K562 (cell line): ENCODE results near the gene ADPGK. TPM values are rescaled to one million over a fixed set of nuclear protein-coding genes. Genes with fewer than 3 reads are reported as not detected.
A peak's percentile ranks its signal among the peaks of the same experiment; 100 is the strongest.

Experiments used
- ATAC-seq: fragments of 200-7000 bp; cut with Tn5 transposase; 3 replicates; pipeline ENCODE4 v1.9.1; 2020; ENCODE audit warnings: moderate library complexity
- BruUV-seq: library from RNA; stranded (reverse); fragments of 400-500 nt; replicated peaks from 2 replicates; lab custom pipeline; 2021; lab: Mats Ljungman, UMichigan
- CTCF ChIA-PET: fragments of 300-600 bp; formaldehyde crosslinking; extraction: SDS; loops from one replicate; lab custom pipeline; 2021; ENCODE audit warnings: low intra/inter-chr PET ratio; lab: Yijun Ruan, JAX
- POLR2A ChIA-PET: fragments of 300-600, 350-650 bp; sonication (Branson Sonifier 250); formaldehyde crosslinking; extraction: SDS; loops from one replicate; lab custom pipeline; 2021; ENCODE audit warnings: antibody characterized with exemption, inconsistent platforms; lab: Yijun Ruan, JAX
- DNase-seq, 4 experiments: peaks; one replicate each; pipeline versions ENCODE4 v3.0.0 to v3.0.0-alpha.2; 2011 to 2018; ENCODE audit warnings: low spot score in 3 of 4, mixed read lengths in 3 of 4; ENCODE audit errors: extremely low read depth in 1 of 4
- FAIRE-seq: peaks from 2 replicates; lab custom pipeline; 2011; peaks lifted over from hg19 to GRCh38; lab: Jason Lieb, UNC
- H2AFZ ChIP-seq: 2 replicates; pipeline ENCODE4 v1.6.0; 2011; ENCODE audit warnings: low read depth, low read length, control low read depth, inconsistent platforms
- H3K27ac ChIP-seq: fragments of 200-600 bp; 3 replicates; pipeline ENCODE4 v1.8.0; 2011; ENCODE audit warnings: low read depth, mild to moderate bottlenecking, control low read depth, inconsistent platforms, low read length, moderate library complexity, mixed read lengths; ENCODE audit errors: extremely low read depth
- H3K27me3 ChIP-seq, 2 experiments: fragments of 300-600 bp in 1 of 2; 2 replicates in 1 of 2; 3 replicates in 1 of 2; pipeline versions ENCODE4 v1.6.0 to v1.8.0; 2011; ENCODE audit warnings: inconsistent platforms in 2 of 2, low read length in 2 of 2, mild to moderate bottlenecking in 1 of 2, mixed read lengths in 1 of 2, moderate library complexity in 1 of 2; ENCODE audit not compliant: control insufficient read depth in 2 of 2, insufficient read depth in 2 of 2
- H3K36me3 ChIP-seq: fragments of 300-600 bp; 3 replicates; pipeline ENCODE4 v1.8.0; 2011; ENCODE audit warnings: mild to moderate bottlenecking, low read length, inconsistent platforms; ENCODE audit not compliant: control insufficient read depth, insufficient read depth
- H3K4me1 ChIP-seq, 2 experiments: fragments of 200-600 bp in 1 of 2; replicated peaks in 1 of 2; 2 replicates in 1 of 2; 3 replicates in 1 of 2; pipeline versions ENCODE4 v1.5.1 to v1.8.0; 2011; ENCODE audit warnings: inconsistent platforms in 2 of 2, low read length in 2 of 2, mild to moderate bottlenecking in 1 of 2, mixed read lengths in 1 of 2, moderate library complexity in 1 of 2; ENCODE audit not compliant: control insufficient read depth in 2 of 2, insufficient read depth in 2 of 2
- H3K4me2 ChIP-seq: 2 replicates; pipeline ENCODE4 v1.6.1; 2011; ENCODE audit warnings: low read length, control low read depth, inconsistent platforms, mixed read lengths; ENCODE audit not compliant: insufficient read depth
- H3K4me3 ChIP-seq: fragments of 200-600 bp; sonication (generic), shearing (Covaris generic); 2 replicates; pipeline ENCODE4 v1.5.1; 2016; ENCODE audit warnings: control low read depth, inconsistent platforms
- H3K79me2 ChIP-seq: fragments of 200-600 bp; 3 replicates; pipeline ENCODE4 v1.8.0; 2011; ENCODE audit warnings: low read length, inconsistent platforms; ENCODE audit not compliant: control insufficient read depth, insufficient read depth
- H3K9ac ChIP-seq, 2 experiments: 2 replicates each; pipeline versions ENCODE4 v1.6.0 to v1.6.1; 2011; ENCODE audit warnings: low read depth in 2 of 2, low read length in 2 of 2, control low read depth in 1 of 2, inconsistent platforms in 1 of 2, mild to moderate bottlenecking in 1 of 2, mixed read lengths in 1 of 2; ENCODE audit not compliant: insufficient read depth in 1 of 2
- H3K9me1 ChIP-seq: one replicate; pipeline ENCODE4 v1.6.0; 2011; ENCODE audit warnings: inconsistent platforms, mild to moderate bottlenecking, low read length, moderate library complexity; ENCODE audit not compliant: control insufficient read depth, insufficient read depth
- H3K9me3 ChIP-seq: replicated peaks from 2 replicates; pipeline ENCODE4 v1.5.1; 2011; ENCODE audit warnings: low read depth, low read length, inconsistent platforms; ENCODE audit not compliant: control insufficient read depth, insufficient read depth
- H4K20me1 ChIP-seq: replicated peaks from 2 replicates; pipeline ENCODE4 v1.6.1; 2011; ENCODE audit warnings: low read length, inconsistent platforms, mixed read lengths; ENCODE audit not compliant: control insufficient read depth, insufficient read depth
- ARID3A ChIP-seq: IDR thresholded peaks from 2 replicates; pipeline ENCODE4 v1.6.1; 2012; ENCODE audit warnings: low read depth, low read length, improper control_type of control experiment, borderline replicate concordance
- DEAF1 ChIP-seq: fragments of 450-650 bp; formaldehyde crosslinking; IDR thresholded peaks from 2 replicates; pipeline ENCODE4 v1.4.0; 2020; ENCODE audit warnings: mild to moderate bottlenecking, moderate library complexity
- FOXJ3 ChIP-seq: sonication (generic); formaldehyde crosslinking; IDR thresholded peaks from 2 replicates; pipeline ENCODE4 v1.4.0; 2020; ENCODE audit warnings: mild to moderate bottlenecking, missing genetic modification reagents
- GATAD2B ChIP-seq: fragments of 450-650 bp; IDR thresholded peaks from 2 replicates; pipeline ENCODE4 v1.6.1; 2017; ENCODE audit warnings: mild to moderate bottlenecking, borderline replicate concordance
- HCFC1 ChIP-seq: IDR thresholded peaks from 2 replicates; pipeline ENCODE4 v1.6.1; 2012; ENCODE audit warnings: low read depth, low read length, improper control_type of control experiment
- L3MBTL2 ChIP-seq: fragments of 450-650 bp; IDR thresholded peaks from 2 replicates; pipeline ENCODE4 v1.6.1; 2016; ENCODE audit warnings: mild to moderate bottlenecking, moderate library complexity
- NFE2L1 ChIP-seq: fragments of 450-650 bp; IDR thresholded peaks from 2 replicates; pipeline ENCODE4 v1.6.1; 2016; ENCODE audit warnings: missing genetic modification characterization, low read depth, mild to moderate bottlenecking, missing compliant biosample characterization, moderate library complexity, borderline replicate concordance
- NONO ChIP-seq, 2 experiments: fragments of 200-400 bp in 1 of 2; fragments of 450-650 bp in 1 of 2; formaldehyde crosslinking in 1 of 2; IDR thresholded peaks; 2 replicates each; pipeline ENCODE4 v1.6.1; 2017; ENCODE audit warnings: low read depth in 2 of 2, mild to moderate bottlenecking in 2 of 2, moderate library complexity in 2 of 2, low read length in 1 of 2
- POLR2G ChIP-seq: fragments of 200-400 bp; formaldehyde crosslinking; IDR thresholded peaks from 2 replicates; pipeline ENCODE4 v1.6.1; 2017; ENCODE audit warnings: low read depth, mild to moderate bottlenecking, antibody characterized with exemption, low read length, moderate library complexity
- STAT6 ChIP-seq: sonication (generic); formaldehyde crosslinking; IDR thresholded peaks from 2 replicates; pipeline ENCODE4 v1.8.1; 2023; ENCODE audit warnings: mild to moderate bottlenecking, missing genetic modification reagents
- ZNF316 ChIP-seq: fragments of 450-650 bp; IDR thresholded peaks from 2 replicates; pipeline ENCODE4 v1.6.1; 2016
- ZNF518B ChIP-seq: fragments of 250-450 bp; sonication (Bioruptor Pico); IDR thresholded peaks from 2 replicates; pipeline ENCODE4 v1.5.0; 2021; ENCODE audit warnings: mild to moderate bottlenecking, moderate library complexity
- ZNF766 ChIP-seq: fragments of 200-800 bp; sonication (Bioruptor generic); conservative IDR thresholded peaks from 2 replicates; pipeline ENCODE4 v1.6.1; 2016; ENCODE audit warnings: missing genetic modification characterization, missing compliant biosample characterization
- WGBS: fragments of 100-300 bp; shearing (Covaris generic); methylation state at CpG from one replicate; pipeline ENCODE4 v1.1.6; 2016; ENCODE audit warnings: low coverage, mixed read lengths; ENCODE audit not compliant: insufficient coverage; ENCODE audit errors: missing lambda C conversion rate; 5-methylcytosine and 5-hydroxymethylcytosine counted together
- in situ Hi-C: fragments of 300-500 bp; cut with MboI; formaldehyde crosslinking; loops from 4 replicates; pipeline ENCODE4 v1.15.0; 2018; ENCODE audit warnings: inconsistent platforms, mixed read lengths
- intact Hi-C: fragments of 100-400 bp; cut with micrococcal nuclease; formaldehyde crosslinking; loops from 2 replicates; pipeline ENCODE4 v1.14.2; 2022
- polyA plus RNA-seq, 8 experiments: library from polyadenylated mRNA; depleted of rRNA in 4 of 8; stranded (reverse) in 5 of 8; unstranded in 3 of 8; fragments of >200 nt; fragmentation: Nextera tagmentation in 2 of 8; fragmentation: Illumina TruSeq in 1 of 8; extraction: Ambion mirVana in 2 of 8; extraction: Trizol in 1 of 8; gene quantifications; 2 replicates each; pipeline versions ENCODE4 v1.2.1 to v1.2.3, GENCODE V29; 2011 to 2014; ENCODE audit warnings: inconsistent platforms in 1 of 8, missing spikeins in 1 of 8
- total RNA-seq, 7 experiments: library from RNA; depleted of rRNA in 6 of 7; stranded (reverse); fragments of >200 nt in 6 of 7; fragmentation: Illumina TruSeq in 2 of 7; extraction: Trizol in 2 of 7; gene quantifications; 2 replicates each; pipeline versions ENCODE4 v1.2.1 to v1.2.3, GENCODE V29; 2011 to 2021; ENCODE audit warnings: low replicate concordance in 1 of 7

ADPGK gene
- total and polyA plus RNA-seq, 9 of the 15 experiments (the other 6 are each of a cell fraction or from before 2014, with no cell fraction given): 13.4 to 97.4 (median 48.5) TPM

GRCh38 chr15:72781631-72782030 lies 1.9 kb downstream of the ADPGK start:
- Histone ChIP-seq H3K4me3 (peak overlapping the region; percentile 98), H3K9me1 (no peaks in the 10 kb centered on the region), H4K20me1 (peaks cover 4% of the 10 kb centered on the region; the same call in 1 of the 2 replicates), H3K36me3 (peaks cover 47% of the 10 kb centered on the region; the same call in 2 of the 3 replicates), H3K27me3 (no peaks in the 10 kb centered on the region), H3K27ac (no peak overlapping the region), H3K9me3 (no peaks in the 10 kb centered on the region), H3K79me2 (peaks cover 60% of the 10 kb centered on the region), H3K4me2 (peak overlapping the region; percentile 95), H2AFZ (no peak overlapping the region), H3K9ac (peak overlapping the region; percentile 14 to 26; a peak in 2 of 4 replicates), H3K4me1 (peaks cover 11 to 13% of the 10 kb centered on the region in 2 experiments; a peak in 4 of 5 replicates)
- 79% methylated on average over 6 of the region's 6 CpGs for WGBS
- in situ Hi-C loops (loop anchor here (10.0 to 25.0 kb wide), 2 partner anchors 293 to 1306 kb away; partner anchors contain the start of gene GOLGA6A), intact Hi-C loops (loop anchor here (10.0 kb wide), 1 partner anchor 463 kb away; no protein-coding TSS in a partner anchor)
- DNase-seq (no peak), FAIRE-seq (no peak), ATAC-seq (no peak)
- no TSS peak for BruUV-seq
- ChIA-PET CTCF (no interaction called here), POLR2A (no interaction called here)
- TF ChIP-seq STAT6 (CRISPR knock-in tag) (no peak), NONO (IDR thresholded peaks at IDR 0.05; ENCODE audit: low read depth in 2 of 2, low read length in 1 of 2) (no peak), ZNF766 (CRISPR knock-in tag) (no peak), L3MBTL2 (no peak), FOXJ3 (no peak), NFE2L1 (tag) (no peak), DEAF1 (CRISPR knock-in tag) (no peak), ZNF316 (no peak), ZNF518B (CRISPR knock-in tag) (no peak), POLR2G (no peak), GATAD2B (no peak), HCFC1 (no peak), ARID3A (no peak)
